ENCODE results near the gene ARPIN.

Gene ARPIN

DNA sequence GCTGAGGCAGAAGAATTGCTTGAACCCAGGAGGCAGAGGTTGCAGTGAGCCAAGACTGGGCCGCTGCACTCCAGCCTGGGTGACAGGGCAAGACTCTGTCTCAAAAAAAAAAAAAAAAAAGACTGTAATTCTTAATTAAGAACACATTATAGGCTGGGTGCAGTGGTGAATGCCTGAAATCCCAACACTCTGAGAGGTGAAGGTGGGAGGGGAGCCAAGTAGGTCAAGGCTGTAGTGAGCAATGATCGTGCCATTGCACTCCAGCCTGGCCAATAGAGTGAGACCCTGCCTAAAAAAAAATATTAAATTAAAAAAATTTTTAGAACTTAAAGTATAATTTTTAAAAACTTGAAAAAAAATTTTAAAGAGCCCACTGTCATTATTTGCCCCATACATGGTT lies 13.4 kb upstream of the ARPIN start:
- H3K4me3 ChIP-seq (ENCODE audit: control insufficient read depth, low read depth, low read length): no peak overlapping the region
- TF ChIP-seq, protein P1, sequence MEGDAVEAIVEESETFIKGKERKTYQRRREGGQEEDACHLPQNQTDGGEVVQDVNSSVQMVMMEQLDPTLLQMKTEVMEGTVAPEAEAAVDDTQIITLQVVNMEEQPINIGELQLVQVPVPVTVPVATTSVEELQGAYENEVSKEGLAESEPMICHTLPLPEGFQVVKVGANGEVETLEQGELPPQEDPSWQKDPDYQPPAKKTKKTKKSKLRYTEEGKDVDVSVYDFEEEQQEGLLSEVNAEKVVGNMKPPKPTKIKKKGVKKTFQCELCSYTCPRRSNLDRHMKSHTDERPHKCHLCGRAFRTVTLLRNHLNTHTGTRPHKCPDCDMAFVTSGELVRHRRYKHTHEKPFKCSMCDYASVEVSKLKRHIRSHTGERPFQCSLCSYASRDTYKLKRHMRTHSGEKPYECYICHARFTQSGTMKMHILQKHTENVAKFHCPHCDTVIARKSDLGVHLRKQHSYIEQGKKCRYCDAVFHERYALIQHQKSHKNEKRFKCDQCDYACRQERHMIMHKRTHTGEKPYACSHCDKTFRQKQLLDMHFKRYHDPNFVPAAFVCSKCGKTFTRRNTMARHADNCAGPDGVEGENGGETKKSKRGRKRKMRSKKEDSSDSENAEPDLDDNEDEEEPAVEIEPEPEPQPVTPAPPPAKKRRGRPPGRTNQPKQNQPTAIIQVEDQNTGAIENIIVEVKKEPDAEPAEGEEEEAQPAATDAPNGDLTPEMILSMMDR (IDR thresholded peaks at IDR 0.05; ENCODE audit: control insufficient read depth, insufficient read depth, low read depth, low read length, missing control alignments): no peak
- peak; percentile 40 for DNase-seq (ENCODE audit: low read depth)

DNA sequence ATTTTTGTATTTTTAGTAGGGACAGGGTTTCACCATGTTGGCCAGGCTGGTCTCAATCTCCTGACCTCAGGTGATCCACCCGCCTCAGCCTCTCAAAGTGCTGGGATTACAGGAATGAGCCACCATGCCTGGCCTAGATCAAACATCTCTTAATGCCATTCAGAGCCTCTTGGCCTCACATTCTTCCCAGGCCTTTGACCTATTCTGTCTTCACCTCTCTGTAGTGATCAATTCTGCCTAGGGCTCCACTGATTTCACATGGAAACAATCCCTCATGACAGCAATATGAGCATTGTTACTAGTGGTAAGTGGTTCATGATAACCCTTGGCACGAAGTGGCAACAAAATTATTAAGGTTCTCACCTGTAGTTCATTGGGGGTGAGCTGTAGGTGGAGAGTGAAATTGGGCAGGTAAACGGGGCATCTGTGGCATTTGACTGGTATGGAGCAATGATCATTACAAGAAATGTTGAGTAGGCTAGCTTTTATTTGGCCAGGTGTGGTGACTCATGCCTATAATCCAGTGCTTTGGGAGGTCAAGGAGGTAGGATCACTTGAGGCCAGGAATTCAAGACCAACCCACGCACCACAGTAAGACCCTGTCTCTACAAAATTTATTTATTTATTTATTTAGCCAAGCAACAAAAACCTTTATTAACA lies 4.8 kb upstream of the ARPIN start:
- H3K4me3 ChIP-seq (ENCODE audit: control insufficient read depth, low read depth, low read length): no peak overlapping the region
- no peak for DNase-seq (ENCODE audit: low read depth)
- TF ChIP-seq, protein P1 (IDR thresholded peaks at IDR 0.05; ENCODE audit: control insufficient read depth, insufficient read depth, low read depth, low read length, missing control alignments): no peak

- DNase-seq (ENCODE audit: low read depth): no peak
- no peak overlapping the region for H3K4me3 ChIP-seq (ENCODE audit: control insufficient read depth, low read depth, low read length)
- TF ChIP-seq, protein P1 (IDR thresholded peaks at IDR 0.05; ENCODE audit: control insufficient read depth, insufficient read depth, low read depth, low read length, missing control alignments): no peak
Observed at GRCh38 chr15:89916660-89917059, 3.9 kb upstream of the ARPIN start.

GRCh38 chr15:89912145-89912673 lies 543 bp downstream of the ARPIN start:
- TF ChIP-seq, protein P1 (IDR thresholded peaks at IDR 0.05; ENCODE audit: control insufficient read depth, insufficient read depth, low read depth, low read length, missing control alignments): no peak
- DNase-seq (ENCODE audit: low read depth): no peak
- H3K4me3 ChIP-seq (ENCODE audit: control insufficient read depth, low read depth, low read length): peak overlapping the region; percentile 89

GRCh38 chr15:89910891-89911626 lies 1.7 kb downstream of the ARPIN start:
- TF ChIP-seq, protein P1 (IDR thresholded peaks at IDR 0.05; ENCODE audit: control insufficient read depth, insufficient read depth, low read depth, low read length, missing control alignments): no peak
- no peak overlapping the region for H3K4me3 ChIP-seq (ENCODE audit: control insufficient read depth, low read depth, low read length)
- no peak for DNase-seq (ENCODE audit: low read depth)

GRCh38 chr15:89909611-89910010 lies 3.1 kb downstream of the ARPIN start:
- TF ChIP-seq, protein P1 (IDR thresholded peaks at IDR 0.05; ENCODE audit: control insufficient read depth, insufficient read depth, low read depth, low read length, missing control alignments): no peak
- no peak overlapping the region for H3K4me3 ChIP-seq (ENCODE audit: control insufficient read depth, low read depth, low read length)
- DNase-seq (ENCODE audit: low read depth): no peak
